Measurements from ENCODE around the gene LRP8.
A peak's percentile ranks its signal among the peaks of the same experiment; 100 is the strongest.

Gene LRP8

DNA sequence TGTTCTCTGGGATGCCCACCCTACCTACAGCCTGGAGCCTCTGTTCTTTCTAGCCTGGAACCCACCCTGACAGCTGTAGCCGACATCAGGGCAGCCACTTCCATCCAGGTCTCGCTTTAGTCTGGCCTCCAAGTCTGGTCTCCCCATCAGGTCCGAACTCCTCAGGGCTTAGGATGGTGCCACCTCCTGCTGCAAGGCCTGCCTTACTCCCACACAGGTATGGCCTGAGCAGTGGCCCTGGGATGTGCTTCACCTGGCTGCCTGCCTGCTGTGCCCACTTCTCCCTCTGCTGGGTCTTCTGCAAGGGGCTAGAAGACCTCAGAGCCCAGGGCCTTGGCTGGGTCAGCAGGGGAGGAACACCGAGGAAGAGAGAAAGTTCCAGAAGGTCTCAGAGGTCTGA is 53.8 kb downstream of the LRP8 start:
- TF ChIP-seq TAF1 (IDR thresholded peaks at IDR 0.05; ENCODE audit: borderline replicate concordance, insufficient read depth, low read length) (no peak), POLR2AphosphoS5 (IDR thresholded peaks at IDR 0.05; ENCODE audit: low read depth, low read length) (no peak)

DNA sequence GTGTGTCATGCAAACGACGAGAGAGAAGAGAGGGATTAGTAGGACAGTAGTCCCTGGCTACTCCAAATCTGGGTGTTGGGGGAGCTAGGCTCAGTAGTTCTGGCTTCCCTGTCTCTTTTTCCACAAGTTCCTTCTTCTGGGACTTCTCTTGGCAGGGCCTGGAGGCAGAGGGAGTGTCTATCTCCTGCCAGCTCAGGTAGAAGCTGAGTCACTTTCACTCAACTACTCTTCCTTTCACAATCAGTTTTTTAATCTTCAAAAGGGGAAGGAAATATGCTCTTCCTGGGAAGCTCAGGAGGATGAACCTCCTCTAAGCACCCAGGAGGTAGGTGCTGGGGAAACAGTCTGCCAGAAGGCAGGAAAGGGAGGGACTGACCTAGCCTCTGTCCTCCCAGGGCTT is 54.3 kb downstream of the LRP8 start:
- TF ChIP-seq FOXP2 (optimal IDR thresholded peaks at IDR 0.05; ENCODE audit: borderline replicate concordance, extremely low read depth, extremely low read length, insufficient read depth) (no peak), TAF1 (IDR thresholded peaks at IDR 0.05; ENCODE audit: borderline replicate concordance, insufficient read depth, low read length) (no peak), POLR2AphosphoS5 (IDR thresholded peaks at IDR 0.05; ENCODE audit: low read depth, low read length) (no peak), SIN3A (IDR thresholded peaks at IDR 0.05; ENCODE audit: borderline replicate concordance, insufficient read depth, low read length) (no peak)
- TF ChIP-seq, protein P1, sequence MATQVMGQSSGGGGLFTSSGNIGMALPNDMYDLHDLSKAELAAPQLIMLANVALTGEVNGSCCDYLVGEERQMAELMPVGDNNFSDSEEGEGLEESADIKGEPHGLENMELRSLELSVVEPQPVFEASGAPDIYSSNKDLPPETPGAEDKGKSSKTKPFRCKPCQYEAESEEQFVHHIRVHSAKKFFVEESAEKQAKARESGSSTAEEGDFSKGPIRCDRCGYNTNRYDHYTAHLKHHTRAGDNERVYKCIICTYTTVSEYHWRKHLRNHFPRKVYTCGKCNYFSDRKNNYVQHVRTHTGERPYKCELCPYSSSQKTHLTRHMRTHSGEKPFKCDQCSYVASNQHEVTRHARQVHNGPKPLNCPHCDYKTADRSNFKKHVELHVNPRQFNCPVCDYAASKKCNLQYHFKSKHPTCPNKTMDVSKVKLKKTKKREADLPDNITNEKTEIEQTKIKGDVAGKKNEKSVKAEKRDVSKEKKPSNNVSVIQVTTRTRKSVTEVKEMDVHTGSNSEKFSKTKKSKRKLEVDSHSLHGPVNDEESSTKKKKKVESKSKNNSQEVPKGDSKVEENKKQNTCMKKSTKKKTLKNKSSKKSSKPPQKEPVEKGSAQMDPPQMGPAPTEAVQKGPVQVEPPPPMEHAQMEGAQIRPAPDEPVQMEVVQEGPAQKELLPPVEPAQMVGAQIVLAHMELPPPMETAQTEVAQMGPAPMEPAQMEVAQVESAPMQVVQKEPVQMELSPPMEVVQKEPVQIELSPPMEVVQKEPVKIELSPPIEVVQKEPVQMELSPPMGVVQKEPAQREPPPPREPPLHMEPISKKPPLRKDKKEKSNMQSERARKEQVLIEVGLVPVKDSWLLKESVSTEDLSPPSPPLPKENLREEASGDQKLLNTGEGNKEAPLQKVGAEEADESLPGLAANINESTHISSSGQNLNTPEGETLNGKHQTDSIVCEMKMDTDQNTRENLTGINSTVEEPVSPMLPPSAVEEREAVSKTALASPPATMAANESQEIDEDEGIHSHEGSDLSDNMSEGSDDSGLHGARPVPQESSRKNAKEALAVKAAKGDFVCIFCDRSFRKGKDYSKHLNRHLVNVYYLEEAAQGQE (IDR thresholded peaks at IDR 0.05; ENCODE audit: insufficient read depth in 1 of 2, low read depth in 2 of 2, low read length in 2 of 2): no peak

DNA sequence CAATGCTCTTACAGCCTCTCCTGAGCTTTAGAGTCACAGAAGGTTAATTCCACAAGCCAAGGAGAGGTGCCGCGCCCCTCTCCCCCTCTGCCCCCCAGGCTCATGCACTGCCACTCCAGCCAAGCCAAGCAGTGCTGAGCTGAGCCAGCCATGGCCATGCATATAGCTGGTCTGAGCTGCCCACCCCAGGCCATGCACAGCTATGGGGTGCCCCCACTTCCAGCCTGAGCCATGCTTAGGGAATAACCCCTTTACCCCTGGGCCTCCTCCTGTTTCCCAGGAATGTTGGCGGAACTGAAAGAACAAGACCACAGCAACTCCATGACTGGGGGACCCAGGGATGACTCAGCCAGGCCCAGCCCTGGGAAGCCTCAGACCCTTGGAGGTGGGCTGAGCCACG is 55.5 kb downstream of the LRP8 start:
- TF ChIP-seq POLR2AphosphoS5 (IDR thresholded peaks at IDR 0.05; ENCODE audit: low read depth, low read length) (peak; percentile 14; the same call in 1 of the 2 replicates), SIN3A (IDR thresholded peaks at IDR 0.05; ENCODE audit: borderline replicate concordance, insufficient read depth, low read length) (no peak)

DNA sequence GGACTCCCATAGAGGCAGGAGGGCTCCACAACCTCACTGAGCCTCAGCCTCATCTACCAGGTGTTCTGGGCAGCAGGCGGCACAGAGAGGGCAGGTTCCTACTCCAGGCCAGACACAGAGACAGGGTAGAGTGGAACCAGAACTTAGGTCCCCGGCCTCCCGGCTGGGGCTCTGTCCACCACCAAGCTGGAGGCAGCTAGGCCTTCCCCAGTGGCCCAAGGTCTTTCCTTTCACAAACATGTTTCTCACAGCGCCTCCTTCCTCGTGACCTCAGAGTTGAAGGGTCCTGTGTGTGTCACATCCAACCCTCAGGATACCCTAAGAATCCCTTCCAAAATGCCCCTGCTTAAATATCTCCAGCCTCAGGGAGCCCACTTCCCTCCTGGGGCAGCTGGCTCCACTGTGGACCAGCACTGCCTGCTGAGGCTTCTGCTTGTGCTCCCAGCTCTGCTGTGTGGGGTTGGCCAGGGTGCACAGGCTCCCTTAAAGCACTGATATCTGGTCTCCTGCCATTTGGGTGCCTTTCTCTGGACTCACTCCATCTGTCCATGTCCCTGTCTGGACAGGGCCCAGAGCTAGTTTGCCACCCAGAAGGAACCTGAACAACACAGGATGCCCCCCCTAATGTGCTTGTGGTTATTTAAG is 56.3 kb downstream of the LRP8 start:
- TF ChIP-seq FOXP2 (optimal IDR thresholded peaks at IDR 0.05; ENCODE audit: borderline replicate concordance, extremely low read depth, extremely low read length, insufficient read depth) (no peak), SIN3A (IDR thresholded peaks at IDR 0.05; ENCODE audit: borderline replicate concordance, insufficient read depth, low read length) (no peak), POLR2AphosphoS5 (IDR thresholded peaks at IDR 0.05; ENCODE audit: low read depth, low read length) (no peak), TAF1 (IDR thresholded peaks at IDR 0.05; ENCODE audit: borderline replicate concordance, insufficient read depth, low read length) (no peak)
- TF ChIP-seq, protein P1 (IDR thresholded peaks at IDR 0.05; ENCODE audit: insufficient read depth in 1 of 2, low read depth in 2 of 2, low read length in 2 of 2): no peak

DNA sequence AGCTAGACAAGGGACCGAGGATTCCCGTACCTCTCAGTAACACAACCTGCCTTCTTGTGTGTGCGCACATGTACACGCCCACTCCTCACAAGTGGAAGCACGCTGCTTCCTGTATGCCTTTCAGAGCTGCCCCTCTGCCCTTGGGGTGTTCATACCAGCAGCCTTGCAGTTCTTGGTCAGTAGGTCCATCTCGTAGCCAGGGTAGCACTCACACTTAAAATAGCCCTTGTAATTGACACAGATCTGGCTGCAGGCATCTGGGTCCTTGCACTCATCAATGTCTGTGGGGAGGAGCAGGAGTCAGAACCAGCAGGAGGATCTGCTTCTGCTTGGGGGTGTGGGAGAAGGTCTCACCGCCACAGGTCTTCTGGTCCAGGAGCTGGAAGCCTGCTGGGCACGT is 57.0 kb downstream of the LRP8 start:
- TF ChIP-seq, protein P1 (IDR thresholded peaks at IDR 0.05; ENCODE audit: insufficient read depth in 1 of 2, low read depth in 2 of 2, low read length in 2 of 2): no peak

DNA sequence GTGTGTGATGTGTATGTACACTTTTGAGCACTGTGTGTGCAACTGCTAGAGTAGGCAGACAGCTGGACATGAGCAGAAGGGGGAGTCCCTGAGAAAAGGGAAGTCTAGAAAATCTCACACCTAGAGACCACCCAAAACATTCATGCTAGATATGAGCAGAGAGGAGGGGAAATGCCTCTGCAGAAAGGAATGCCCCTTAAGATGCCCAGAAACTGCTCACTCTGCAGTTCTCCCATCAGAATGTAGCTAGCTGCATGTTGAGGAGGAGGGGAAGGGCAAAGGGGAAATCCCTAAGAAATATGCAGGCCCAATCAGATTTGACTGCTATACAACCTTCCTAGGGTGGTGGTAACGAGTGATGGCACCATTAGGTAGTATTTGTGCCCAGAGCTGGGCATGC is 57.8 kb downstream of the LRP8 start:
- no peak for TF ChIP-seq TAF1 (IDR thresholded peaks at IDR 0.05; ENCODE audit: borderline replicate concordance, insufficient read depth, low read length)

DNA sequence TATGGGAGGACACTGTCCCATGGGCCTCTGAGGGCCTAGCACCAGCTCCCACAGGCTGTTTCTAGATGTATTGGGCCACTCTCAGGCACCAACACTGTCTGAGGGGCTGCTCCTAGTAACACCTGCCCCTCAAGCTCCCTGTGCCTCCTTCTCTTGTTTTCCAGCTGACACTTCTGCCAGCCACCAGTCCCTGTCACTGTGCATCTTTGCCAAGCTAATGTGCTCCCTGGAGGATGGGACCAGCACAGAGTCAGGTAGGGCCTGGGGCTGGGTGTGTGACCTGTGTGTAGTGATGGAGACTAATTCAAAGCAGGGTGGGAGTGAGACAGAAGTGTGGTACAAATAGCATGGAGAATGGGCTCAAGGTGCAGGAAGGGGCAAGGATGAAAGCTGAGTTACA is 60.1 kb downstream of the LRP8 start:
- TF ChIP-seq, protein P1 (IDR thresholded peaks at IDR 0.05; ENCODE audit: insufficient read depth in 1 of 2, low read depth in 2 of 2, low read length in 2 of 2): no peak
- TF ChIP-seq SIN3A (IDR thresholded peaks at IDR 0.05; ENCODE audit: borderline replicate concordance, insufficient read depth, low read length): no peak
- no peak for TF ChIP-seq TAF1 (IDR thresholded peaks at IDR 0.05; ENCODE audit: borderline replicate concordance, insufficient read depth, low read length)
- no peak; the same call in 1 of the 2 replicates for TF ChIP-seq POLR2AphosphoS5 (IDR thresholded peaks at IDR 0.05; ENCODE audit: low read depth, low read length)
- TF ChIP-seq FOXP2 (optimal IDR thresholded peaks at IDR 0.05; ENCODE audit: borderline replicate concordance, extremely low read depth, extremely low read length, insufficient read depth): no peak
